ENCODE data around the gene NPAS3.

DNA sequence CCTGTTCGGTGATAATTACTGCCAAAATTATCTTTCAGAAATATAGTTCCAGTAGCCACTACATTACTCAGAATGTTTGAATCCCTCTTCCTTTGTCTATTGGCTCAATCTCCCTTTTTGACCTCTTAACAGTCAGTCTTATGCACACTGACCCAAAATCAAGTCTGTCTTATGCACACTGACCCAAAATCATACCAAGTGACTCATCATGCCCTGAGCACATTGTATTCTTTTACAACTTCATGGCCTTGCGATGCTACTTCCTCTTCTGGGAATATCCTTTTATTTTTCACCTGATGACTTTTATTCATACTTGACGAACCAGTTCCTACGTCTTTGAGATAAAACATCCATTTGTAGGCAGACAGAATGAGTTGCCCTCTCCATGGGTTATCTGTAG is 182.3 kb downstream of the NPAS3 start:
- TF ChIP-seq, protein P1, sequence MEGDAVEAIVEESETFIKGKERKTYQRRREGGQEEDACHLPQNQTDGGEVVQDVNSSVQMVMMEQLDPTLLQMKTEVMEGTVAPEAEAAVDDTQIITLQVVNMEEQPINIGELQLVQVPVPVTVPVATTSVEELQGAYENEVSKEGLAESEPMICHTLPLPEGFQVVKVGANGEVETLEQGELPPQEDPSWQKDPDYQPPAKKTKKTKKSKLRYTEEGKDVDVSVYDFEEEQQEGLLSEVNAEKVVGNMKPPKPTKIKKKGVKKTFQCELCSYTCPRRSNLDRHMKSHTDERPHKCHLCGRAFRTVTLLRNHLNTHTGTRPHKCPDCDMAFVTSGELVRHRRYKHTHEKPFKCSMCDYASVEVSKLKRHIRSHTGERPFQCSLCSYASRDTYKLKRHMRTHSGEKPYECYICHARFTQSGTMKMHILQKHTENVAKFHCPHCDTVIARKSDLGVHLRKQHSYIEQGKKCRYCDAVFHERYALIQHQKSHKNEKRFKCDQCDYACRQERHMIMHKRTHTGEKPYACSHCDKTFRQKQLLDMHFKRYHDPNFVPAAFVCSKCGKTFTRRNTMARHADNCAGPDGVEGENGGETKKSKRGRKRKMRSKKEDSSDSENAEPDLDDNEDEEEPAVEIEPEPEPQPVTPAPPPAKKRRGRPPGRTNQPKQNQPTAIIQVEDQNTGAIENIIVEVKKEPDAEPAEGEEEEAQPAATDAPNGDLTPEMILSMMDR (IDR thresholded peaks at IDR 0.05; ENCODE audit: extremely low read depth in 1 of 2, insufficient read depth in 1 of 2, low read depth in 1 of 2, low read length in 2 of 2): no peak
- TF ChIP-seq, protein P2, sequence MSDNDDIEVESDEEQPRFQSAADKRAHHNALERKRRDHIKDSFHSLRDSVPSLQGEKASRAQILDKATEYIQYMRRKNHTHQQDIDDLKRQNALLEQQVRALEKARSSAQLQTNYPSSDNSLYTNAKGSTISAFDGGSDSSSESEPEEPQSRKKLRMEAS (IDR thresholded peaks at IDR 0.05; ENCODE audit: insufficient read depth, insufficient read length): no peak
- TF ChIP-seq POLR2AphosphoS5 (IDR thresholded peaks at IDR 0.05; ENCODE audit: insufficient read depth, low read depth, low read length) (no peak), EZH2 (IDR thresholded peaks at IDR 0.05; ENCODE audit: borderline replicate concordance, low read depth, low read length, severe bottlenecking) (no peak), POLR2A (IDR thresholded peaks at IDR 0.05; ENCODE audit: low read depth, low read length) (no peak), MYC (IDR thresholded peaks at IDR 0.05; ENCODE audit: low read depth, low read length) (no peak), JUN (IDR thresholded peaks at IDR 0.05; ENCODE audit: borderline replicate concordance, insufficient read depth, insufficient read length, low read depth) (no peak)

Measured in endothelial cell of umbilical vein (primary cell).